NCI-H1105 (cell line): Measurements from ENCODE around the gene ZCCHC24.
"Not testable (repeated sequence)": the region's sequence is repeated elsewhere in the genome, so short reads cannot be mapped to it uniquely, and the experiment has no call there.

Experiments
- DNase-seq: peaks from one replicate; lab custom pipeline; 2025; lab: John Stamatoyannopoulos, UW

Gene ZCCHC24

DNA sequence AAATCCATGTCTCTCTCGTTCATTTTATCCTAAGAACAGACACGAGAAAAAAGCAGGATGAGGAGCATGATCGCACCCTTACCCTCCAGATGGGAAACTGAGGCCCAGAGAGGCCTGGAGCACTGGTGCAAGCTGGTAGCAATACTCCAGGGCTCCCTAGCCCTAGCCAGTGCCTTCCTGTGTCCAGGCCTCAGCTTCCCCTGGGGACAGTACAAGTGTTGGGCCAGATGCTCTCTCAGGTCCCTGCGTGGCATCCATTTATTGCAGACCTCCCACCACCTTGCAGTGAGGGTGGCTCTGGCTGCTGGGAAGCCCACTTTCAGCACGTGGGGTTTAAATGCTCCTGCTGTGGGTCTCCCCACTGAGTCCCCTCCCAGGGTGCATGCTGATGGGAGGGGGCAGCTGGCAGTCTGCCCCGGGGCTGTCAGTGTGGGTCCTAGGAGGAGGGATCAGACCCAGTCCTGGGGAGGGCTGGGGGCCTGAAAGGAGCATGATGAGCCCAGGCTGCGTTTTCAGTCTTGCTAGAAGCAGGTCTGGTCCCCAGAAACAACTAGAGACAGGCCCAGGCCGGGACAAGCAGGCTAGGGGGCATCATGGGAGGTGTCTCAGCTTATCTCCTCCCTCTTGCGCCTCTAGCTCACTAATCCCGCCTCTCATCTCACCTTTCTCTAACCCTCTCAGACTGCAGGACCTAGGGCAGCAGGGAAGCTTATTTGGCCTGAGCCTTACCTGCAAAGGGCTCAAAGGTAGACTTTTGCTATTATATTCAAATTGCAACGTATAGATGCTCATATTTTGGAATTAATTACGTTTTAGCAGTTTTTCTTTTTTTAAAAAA is 98.8 kb downstream of the ZCCHC24 start:
- DNase-seq, result no peak

DNA sequence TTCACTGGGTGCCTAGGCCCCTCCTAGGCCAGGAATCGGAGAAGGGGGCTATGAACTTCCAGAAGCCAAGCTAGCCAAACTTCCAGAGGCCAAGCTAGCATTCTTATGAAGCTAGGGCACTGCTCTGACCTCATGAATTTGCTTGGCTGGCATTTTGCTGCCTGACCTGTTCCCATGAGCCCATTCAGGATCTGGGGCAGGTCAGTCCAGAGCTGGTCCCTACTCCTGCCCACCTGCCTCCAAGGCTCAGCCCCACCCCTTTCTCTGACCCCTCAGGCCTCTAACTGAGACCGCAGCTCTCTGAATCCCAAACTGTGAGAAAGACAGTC is 99.4 kb downstream of the ZCCHC24 start:
- DNase-seq, result no peak

DNA sequence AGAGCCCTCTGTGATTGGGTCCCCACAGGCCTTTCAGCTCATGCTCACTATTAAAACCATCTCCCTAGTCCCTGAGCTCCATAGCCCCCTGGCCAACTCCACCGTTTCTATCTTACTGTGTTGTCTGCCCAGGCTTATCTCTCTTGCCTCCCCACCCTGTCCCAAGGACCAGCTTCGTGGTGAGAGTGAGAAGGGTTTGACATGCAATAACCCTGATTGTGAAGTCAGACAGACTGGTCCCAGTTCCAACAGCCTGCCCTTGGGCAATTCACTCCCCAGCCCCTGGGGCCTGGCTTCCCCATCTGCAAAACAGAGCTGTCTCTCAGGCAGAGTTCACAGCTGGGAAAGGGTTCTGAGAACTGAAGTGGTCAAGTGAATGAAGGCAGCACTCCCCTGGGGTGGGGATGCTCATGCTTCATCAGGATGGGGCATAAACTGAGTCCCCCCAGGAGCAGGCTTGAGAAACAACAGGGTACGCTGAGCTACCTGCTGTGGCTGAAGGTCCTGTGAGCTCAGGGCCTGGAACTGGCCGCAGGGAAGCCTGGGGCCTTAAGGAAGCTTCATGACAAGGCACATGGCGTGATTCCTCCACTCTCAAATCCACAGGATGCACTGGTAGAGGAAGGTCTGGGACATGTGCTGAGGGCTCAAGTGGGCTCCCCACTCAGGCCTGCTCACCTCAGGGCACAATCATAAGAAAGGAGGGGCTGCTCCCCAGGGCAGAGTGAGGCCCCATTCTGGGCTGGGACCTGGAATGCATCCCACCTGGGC is 100.0 kb downstream of the ZCCHC24 start:
- DNase-seq, result no peak

DNA sequence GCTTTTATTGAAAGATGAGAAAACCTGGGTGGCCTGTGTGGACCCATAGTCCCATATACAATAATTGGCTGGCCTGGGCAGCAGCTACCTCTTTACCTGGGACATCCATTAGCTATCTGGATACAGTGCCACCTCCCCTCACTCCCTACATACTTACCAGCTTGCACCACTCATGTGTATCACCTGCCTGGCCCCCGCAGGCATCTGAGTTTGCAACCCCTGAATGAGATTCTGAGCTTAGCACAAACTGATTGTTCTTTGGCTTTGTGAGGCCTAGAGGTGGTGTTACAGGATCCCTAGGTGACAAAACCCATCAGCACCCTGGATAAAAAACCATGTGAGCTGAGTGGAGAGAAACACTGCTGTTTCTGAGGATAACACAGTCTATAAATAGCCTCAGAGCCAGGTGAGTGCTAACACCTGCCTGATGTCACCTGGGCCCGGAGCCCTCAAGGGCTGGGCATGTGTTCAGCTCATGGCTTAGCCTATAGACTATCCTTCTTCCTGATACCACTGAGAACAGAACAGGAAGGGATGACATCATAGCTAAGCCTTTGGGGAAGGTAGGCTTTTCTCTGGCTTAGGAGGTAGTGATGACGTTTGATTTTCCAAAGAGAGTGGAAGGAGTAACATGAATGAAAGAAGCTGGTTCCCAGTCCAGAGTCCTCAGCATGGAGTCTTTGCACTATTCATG is 100.8 kb downstream of the ZCCHC24 start:
- DNase-seq, result peak; percentile 38

DNA sequence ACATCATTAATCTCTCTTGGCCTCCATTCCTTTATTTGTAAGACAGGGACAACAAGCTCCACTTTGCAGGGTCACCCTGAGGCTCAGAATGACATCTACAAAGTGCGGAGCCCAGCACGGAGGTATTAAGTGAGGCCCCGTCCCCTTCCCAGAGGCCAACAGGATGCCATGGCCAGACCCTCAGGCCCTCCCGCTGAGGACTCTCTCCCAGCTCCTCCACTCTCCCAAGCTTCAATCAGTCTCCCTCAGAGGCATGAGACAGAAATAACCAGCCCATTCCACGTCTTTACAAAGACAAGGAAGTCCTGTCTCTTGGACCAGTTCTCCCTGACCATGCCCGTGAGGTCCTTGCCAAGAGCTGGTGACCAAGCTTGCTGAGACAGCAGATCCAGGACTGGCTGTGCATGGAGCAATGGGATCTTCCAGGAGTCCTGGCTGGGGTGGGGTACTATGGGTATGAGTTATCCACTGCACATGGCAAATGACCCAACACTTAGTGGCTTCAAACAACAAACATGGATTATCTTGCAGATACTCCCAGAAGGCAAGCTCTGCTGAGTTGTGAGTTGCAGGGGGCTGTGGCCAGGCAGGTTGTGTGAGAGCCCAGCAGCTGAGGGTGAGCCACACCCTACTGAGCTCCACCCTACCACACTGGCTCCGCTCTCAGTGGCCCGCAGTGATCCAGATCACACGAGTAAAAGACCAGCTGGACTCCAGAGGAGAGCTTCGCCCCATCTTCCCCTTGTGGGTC is 102.4 kb downstream of the ZCCHC24 start:
- DNase-seq, result no peak

DNA sequence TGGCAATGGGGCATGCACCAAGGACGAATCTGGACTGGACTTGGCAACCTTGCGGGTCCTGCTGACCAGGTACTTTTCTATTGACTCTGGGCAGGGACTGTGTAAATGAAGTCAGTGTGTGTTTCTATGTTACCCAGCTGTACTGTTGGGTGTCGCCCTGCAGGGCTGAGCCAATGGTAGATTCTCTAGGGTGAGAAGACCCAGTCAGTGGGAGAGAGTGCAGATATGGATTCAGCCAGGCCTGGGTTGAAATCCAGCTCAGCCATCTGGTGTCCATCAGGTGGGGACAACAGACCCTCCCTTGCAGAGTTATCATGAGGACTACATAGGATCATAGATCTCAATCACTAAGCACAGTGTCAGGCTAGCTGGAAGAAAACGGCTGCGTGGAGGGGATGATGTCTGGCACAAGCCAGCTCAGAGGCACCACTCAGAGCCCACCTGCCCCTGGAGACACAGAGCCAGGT is 103.1 kb downstream of the ZCCHC24 start:
- DNase-seq, result no peak

DNA sequence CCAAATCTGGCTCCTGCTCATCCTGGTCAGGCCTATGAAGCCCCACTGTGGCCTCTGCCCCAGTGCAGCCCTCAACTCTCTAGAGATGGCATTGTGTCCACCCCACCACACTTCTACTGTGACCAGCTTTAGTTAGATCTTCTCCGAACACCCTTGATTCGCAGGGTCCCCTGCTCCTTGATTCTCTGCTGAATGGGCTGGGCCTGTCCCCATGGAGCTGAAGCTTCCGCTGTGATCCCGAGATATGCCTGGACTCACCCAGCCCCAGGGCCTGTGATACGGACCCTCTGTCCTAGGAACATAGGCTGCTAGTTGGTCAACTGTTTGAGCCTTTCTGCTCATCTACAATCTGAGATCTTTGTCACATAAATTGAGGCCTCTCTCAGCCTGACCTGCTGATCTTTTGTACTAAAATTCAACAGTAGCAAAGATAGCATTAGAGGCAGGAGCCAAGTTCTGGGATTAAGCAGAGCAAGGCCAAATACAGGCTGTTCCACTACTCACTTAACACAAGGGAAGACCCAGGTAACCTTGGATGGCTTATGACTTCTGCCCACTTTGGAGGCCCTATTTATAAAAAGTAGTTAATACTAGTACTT is 104.7 kb downstream of the ZCCHC24 start:
- DNase-seq, result no peak

DNA sequence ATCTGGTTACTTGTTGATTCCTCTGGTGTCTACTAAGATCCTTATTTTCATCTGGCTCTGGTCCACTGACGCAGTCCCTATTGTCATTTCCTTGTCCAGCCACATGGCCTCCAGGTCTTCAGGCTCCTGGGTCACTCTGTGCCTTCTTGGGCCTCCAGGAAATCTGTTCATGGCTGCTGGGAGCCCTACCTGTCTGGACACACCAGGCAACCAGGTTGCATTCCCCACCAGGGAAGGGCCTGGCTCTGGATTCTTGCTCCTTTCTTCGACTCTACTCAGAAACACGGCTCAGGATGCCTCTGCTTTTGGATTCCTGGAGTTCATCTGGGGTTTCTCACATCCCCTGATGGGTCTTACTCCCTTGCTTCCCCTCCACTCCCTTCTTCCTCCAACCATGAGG is 106.2 kb downstream of the ZCCHC24 start:
- DNase-seq, result no peak

DNA sequence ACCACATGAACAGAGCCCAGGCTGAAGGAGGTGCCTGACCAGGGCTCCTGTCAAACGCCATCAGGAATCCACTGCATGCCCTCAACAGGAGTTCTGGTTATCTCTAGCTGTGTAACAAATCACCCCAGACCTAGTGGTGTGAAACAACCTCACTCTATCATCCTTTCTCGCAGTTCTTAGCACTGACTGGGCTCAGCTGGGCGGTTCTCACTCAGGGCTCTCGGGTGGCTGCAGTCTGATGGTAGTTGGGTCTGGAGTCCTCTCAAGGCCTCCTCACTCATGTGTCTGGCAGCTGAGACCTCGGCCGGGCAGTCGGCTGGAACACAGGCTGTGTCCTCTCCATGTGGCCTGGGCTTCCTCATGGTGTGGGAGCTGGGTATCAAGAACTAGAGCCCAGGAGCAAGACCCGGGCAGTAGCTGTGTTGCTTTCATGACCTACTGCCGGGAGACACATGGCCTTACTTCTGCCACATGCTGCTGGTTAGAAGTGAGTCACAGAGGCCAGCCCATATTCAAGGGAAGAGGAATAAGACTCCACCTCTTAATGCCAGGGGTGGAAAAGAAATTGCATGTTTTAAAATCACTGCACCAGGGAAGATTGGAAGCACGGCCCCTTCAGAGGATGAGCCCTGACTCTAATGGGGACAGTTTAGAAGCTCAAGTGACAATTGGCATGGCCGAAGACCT is 107.5 kb downstream of the ZCCHC24 start:
- DNase-seq, result not testable (repeated sequence)

DNA sequence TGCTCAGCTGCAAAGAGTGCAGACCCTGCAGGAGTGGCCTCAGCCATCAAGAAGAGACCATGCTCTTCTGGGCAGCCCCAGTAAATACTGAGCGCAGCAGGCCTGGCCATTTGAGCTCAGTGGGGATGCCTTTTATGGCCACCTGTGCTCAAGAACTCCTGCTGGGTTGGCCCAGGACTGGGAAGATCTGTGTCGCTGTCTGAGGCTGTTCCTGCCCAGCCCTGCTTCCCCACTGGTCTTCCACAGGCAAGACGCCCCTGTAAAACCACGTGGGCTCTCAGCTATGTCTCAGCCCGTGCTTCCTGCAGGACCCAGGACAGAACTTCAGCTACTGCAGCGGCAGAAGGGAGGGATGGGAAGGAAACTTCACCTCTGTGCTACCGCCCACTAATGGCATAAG is 108.7 kb downstream of the ZCCHC24 start:
- DNase-seq, result no peak

DNA sequence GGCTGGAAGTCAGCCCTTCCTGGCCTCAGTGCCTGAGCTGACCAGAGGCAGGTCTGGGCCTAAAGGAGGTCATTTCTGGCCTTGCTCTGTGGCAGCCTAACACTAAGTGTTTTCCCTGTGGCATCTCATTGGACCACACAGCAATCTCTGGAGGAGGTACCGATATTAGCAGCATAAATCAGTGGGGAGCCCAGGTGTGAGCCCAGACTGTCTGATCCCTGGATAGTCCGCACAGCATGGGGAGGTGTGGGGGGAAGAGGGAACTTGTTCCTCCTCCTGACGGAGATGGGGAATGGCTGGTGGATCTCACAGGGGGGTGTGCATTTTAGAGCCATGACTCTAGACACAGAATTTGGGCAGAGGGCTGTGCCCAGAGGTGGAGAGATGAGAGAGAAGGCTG is 109.1 kb downstream of the ZCCHC24 start:
- DNase-seq, result no peak

DNA sequence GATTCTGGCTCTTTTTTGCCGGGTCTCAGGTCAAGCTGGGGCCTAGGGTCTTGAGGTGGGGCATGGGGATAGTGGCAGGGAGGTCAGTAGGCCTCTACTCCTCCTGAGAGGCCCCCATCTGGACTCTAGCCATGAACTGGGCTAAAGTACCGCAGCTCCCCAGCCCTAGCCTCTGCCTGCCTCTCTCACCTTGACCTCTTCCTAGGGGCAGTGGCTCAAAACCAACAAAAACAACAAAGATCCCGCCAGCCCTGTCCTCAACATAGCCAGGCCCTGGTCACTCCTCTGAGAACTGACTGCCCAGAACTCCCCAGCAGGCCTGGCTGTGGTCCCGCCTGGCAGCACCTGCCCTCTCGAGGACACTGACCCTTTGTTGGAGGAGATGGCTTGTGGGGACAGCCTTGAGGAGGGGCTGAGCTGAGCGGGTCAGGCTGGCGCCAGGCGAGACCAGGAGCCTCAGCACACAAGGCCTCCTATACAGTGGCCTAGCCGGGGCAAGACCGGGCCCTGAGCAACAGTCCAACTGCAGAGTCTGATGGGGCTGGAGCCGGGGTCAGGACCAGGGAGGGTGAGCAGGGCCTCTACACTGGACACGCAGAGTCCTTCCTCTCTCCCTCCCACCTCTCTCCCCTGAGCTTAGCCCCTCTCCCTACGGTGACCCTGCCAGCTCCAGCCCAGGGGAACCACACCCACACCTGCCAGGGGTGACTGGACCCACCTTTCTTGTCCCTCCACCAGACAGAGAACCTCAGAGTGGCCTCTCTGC is 109.8 kb downstream of the ZCCHC24 start:
- no peak for DNase-seq

DNA sequence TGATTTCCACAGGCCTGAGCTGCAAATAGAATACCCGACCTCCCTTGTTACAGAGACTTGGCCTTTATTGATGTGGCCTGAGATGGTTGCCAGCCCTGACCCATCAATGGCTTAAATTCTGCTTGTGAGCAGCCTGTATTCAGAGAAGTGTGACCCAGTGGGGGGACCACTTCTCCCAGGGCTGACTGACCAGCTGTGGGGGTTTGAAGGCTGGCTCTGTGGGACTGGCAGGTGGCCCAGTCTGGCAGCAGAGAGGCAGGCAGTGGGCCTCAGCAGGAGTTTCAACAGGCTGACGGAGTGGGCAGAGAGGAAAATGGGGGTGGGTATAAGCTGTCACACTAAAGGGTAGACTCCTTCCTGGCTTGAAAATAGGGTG is 110.3 kb downstream of the ZCCHC24 start:
- no peak for DNase-seq

DNA sequence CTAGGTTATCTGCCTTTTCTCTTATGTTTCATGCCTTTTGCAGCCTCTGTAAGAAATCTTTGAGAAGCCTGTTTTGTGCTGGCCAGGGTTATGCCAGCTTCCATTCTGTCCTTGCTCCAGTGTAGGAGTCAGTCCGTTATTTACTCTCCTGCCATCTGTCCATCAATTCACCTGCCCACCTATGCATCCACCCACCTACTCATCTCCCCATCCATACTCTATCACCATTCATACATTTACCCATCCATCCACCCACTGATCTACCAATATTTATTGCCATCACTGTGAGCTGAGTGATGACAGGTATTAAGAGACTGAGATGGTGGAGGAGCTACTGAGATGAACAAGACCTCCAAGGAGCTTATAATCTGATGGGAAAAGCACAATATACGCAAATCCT is 110.9 kb downstream of the ZCCHC24 start:
- no peak for DNase-seq

DNA sequence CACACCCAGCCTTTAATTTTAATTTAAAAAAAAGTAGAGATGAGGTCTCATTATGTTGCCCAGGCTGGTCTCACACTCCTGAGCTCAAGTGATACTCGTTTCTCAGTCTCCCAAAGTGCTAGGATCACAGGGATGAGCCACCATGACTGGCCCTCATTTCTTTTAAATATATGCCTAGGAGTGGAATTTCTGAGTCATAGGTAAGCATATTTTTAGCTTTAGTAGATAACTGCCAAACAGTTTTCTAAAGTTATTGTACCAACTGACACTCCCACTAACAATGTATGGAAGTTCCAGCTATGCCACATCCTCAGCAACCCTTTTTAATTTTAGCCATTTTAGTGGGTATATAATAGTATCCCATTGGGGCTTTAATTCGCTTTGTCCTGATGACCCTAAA is 111.9 kb downstream of the ZCCHC24 start:
- DNase-seq, result no peak

DNA sequence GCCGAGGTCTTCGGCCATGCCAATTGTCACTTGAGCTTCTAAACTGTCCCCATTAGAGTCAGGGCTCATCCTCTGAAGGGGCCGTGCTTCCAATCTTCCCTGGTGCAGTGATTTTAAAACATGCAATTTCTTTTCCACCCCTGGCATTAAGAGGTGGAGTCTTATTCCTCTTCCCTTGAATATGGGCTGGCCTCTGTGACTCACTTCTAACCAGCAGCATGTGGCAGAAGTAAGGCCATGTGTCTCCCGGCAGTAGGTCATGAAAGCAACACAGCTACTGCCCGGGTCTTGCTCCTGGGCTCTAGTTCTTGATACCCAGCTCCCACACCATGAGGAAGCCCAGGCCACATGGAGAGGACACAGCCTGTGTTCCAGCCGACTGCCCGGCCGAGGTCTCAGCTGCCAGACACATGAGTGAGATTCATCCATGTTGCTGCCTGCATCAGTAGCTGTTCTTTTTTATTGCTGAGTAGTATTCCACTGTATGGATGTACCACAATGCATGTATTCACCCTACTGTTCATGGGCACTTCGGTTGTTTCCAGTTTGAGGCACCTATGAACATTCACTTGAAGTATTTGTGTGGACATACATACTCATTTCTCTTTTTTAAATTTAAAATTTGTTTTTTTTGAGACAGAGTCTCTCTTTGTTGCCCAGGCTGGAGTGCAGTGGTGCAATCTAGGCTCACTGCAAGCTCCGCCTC is 112.7 kb downstream of the ZCCHC24 start:
- DNase-seq, result not testable (repeated sequence)
